Loucy (cell line): Measurements from ENCODE around the gene KLHDC10.

Experiments
- H2AFZ ChIP-seq: fragments of 200-600 bp; sonication (generic); 2 replicates; pipeline ENCODE4 v1.6.0; 2016; ENCODE audit warnings: antibody characterized with exemption, mild to moderate bottlenecking, low read length, moderate library complexity
- H3F3A ChIP-seq: fragments of 200-600 bp; 2 replicates; pipeline ENCODE4 v1.6.0; 2016; ENCODE audit warnings: antibody characterized with exemption, low read depth, mild to moderate bottlenecking
- H3K27me3 ChIP-seq: fragments of 200-600 bp; sonication (generic); 2 replicates; pipeline ENCODE4 v1.6.1; 2014; ENCODE audit warnings: low read length, mild to moderate bottlenecking; ENCODE audit not compliant: insufficient read depth, poor library complexity, severe bottlenecking
- H3K36me3 ChIP-seq: fragments of 200-600 bp; sonication (generic); 2 replicates; pipeline ENCODE4 v1.6.1; 2016; ENCODE audit warnings: low read length; ENCODE audit not compliant: insufficient read depth
- H3K4me1 ChIP-seq: fragments of 200-600 bp; sonication (generic); 2 replicates; pipeline ENCODE4 v1.5.1; 2014; ENCODE audit warnings: low read length, mild to moderate bottlenecking; ENCODE audit not compliant: insufficient read depth, poor library complexity, severe bottlenecking
- H3K4me2 ChIP-seq: fragments of 200-600 bp; sonication (generic); 2 replicates; pipeline ENCODE4 v1.6.0; 2014; ENCODE audit warnings: antibody characterized with exemption, low read length, low read depth, mild to moderate bottlenecking; ENCODE audit not compliant: poor library complexity, severe bottlenecking
- H3K4me3 ChIP-seq: fragments of 200-600 bp; sonication (generic); 2 replicates; pipeline ENCODE4 v1.5.1; 2014; ENCODE audit warnings: low read length, mild to moderate bottlenecking, mixed read lengths; ENCODE audit not compliant: poor library complexity, severe bottlenecking
- H3K79me2 ChIP-seq: fragments of 200-600 bp; sonication (generic); 2 replicates; pipeline ENCODE4 v1.6.1; 2014; ENCODE audit warnings: low read length; ENCODE audit not compliant: insufficient read depth
- H3K9ac ChIP-seq: fragments of 200-600 bp; sonication (generic); 2 replicates; pipeline ENCODE4 v1.6.0; 2014; ENCODE audit warnings: mild to moderate bottlenecking, low read depth, low read length, moderate library complexity; ENCODE audit not compliant: poor library complexity, severe bottlenecking
- H3K9me2 ChIP-seq: fragments of 200-600 bp; sonication (generic); replicated peaks from 2 replicates; pipeline ENCODE4 v1.6.1; 2016; ENCODE audit warnings: low read depth, low read length, mixed read lengths
- H3K9me3 ChIP-seq: fragments of 200-600 bp; sonication (generic); 2 replicates; pipeline ENCODE4 v1.6.1; 2014; ENCODE audit warnings: mild to moderate bottlenecking, antibody characterized with exemption, low read length, low read depth; ENCODE audit not compliant: insufficient read depth
- H4K20me1 ChIP-seq: fragments of 200-600 bp; sonication (generic); 2 replicates; pipeline ENCODE4 v1.6.0; 2014; ENCODE audit warnings: antibody characterized with exemption, low read length, mild to moderate bottlenecking; ENCODE audit not compliant: insufficient read depth, poor library complexity, severe bottlenecking
- CTCF ChIP-seq: fragments of 200-600 bp; sonication (generic); conservative IDR thresholded peaks from 2 replicates; pipeline ENCODE4 v1.5.1; 2014; ENCODE audit warnings: mild to moderate bottlenecking, antibody characterized with exemption, low read length
- EZH2phosphoT487 ChIP-seq: fragments of 200-600 bp; IDR thresholded peaks from 2 replicates; pipeline ENCODE4 v1.6.1; 2018; ENCODE audit warnings: antibody characterized with exemption, mild to moderate bottlenecking, moderate library complexity, borderline replicate concordance

KLHDC10 gene

DNA sequence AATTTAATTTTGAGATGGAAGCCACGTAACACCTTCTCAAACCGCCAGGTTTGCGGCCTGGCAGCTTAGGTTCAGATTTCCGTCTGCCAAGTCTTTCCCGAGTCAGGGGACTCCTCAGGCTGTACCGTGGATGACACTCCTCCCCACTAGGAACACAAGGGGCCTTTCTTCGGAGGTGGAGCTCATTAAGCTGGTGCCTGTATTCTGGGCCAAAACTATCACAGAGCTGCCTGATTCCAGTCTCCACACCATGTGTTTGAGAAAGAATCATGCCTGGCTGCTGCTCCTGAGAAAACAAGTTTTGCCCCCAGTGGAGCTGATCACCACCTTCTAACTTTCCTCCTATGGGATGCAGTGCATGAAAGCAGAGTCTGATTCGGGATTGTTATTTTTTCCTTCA, 90.1 kb downstream of the KLHDC10 start:
- H4K20me1 ChIP-seq: no peaks in the 10 kb centered on the region
- no peak overlapping the region for H3K9ac ChIP-seq
- H3K36me3 ChIP-seq: peaks cover 46% of the 10 kb centered on the region; the same call in 1 of the 2 replicates

GRCh38 chr7:130162196-130162595, 91.9 kb downstream of the KLHDC10 start:
- Histone ChIP-seq H3K36me3 (peaks cover 59% of the 10 kb centered on the region), H3K27me3 (no peaks in the 10 kb centered on the region), H2AFZ (no peak overlapping the region), H4K20me1 (peaks cover 5% of the 10 kb centered on the region), H3K9ac (no peak overlapping the region), H3K4me3 (no peak overlapping the region), H3F3A (no peaks in the 10 kb centered on the region), H3K9me3 (no peaks in the 10 kb centered on the region), H3K9me2 (no peaks in the 10 kb centered on the region), H3K4me1 (no peaks in the 10 kb centered on the region), H3K4me2 (no peak overlapping the region), H3K79me2 (no peaks in the 10 kb centered on the region)
- TF ChIP-seq CTCF: no peak
- TF ChIP-seq EZH2phosphoT487: no peak

More for the DNA sequence above, 90.1 kb downstream of the KLHDC10 start:
- H3K4me3 ChIP-seq: no peak overlapping the region
- H3F3A ChIP-seq: no peaks in the 10 kb centered on the region
- TF ChIP-seq CTCF (no peak), EZH2phosphoT487 (no peak)
- H3K4me1 ChIP-seq: no peaks in the 10 kb centered on the region
- no peak overlapping the region for H2AFZ ChIP-seq
- no peaks in the 10 kb centered on the region for H3K27me3 ChIP-seq
- no peaks in the 10 kb centered on the region for H3K9me2 ChIP-seq
- no peaks in the 10 kb centered on the region for H3K79me2 ChIP-seq
- no peaks in the 10 kb centered on the region for H3K9me3 ChIP-seq
- H3K4me2 ChIP-seq: no peak overlapping the region

- no peaks in the 10 kb centered on the region for H3K4me1 ChIP-seq
- H3K4me2 ChIP-seq: no peak overlapping the region
- no peaks in the 10 kb centered on the region for H3K27me3 ChIP-seq
- no peak overlapping the region for H2AFZ ChIP-seq
- TF ChIP-seq CTCF (no peak), EZH2phosphoT487 (no peak)
- no peaks in the 10 kb centered on the region for H4K20me1 ChIP-seq
- H3K4me3 ChIP-seq: no peak overlapping the region
- H3K9me2 ChIP-seq: no peaks in the 10 kb centered on the region
- no peak overlapping the region for H3K9ac ChIP-seq
- H3K36me3 ChIP-seq: peaks cover 75% of the 10 kb centered on the region; the same call in 1 of the 2 replicates
- H3F3A ChIP-seq: no peaks in the 10 kb centered on the region
- H3K79me2 ChIP-seq: no peaks in the 10 kb centered on the region
- H3K9me3 ChIP-seq: no peaks in the 10 kb centered on the region
These were observed 104.1 kb downstream of the KLHDC10 start for GRCh38 chr7:130174237-130174959.
